GM12878 (cell line): ENCODE data around the gene APH1B.

Source experiments
- CTCF ChIP-seq, 3 experiments: IDR thresholded peaks in 2 of 3; conservative IDR thresholded peaks in 1 of 3; 2 replicates each; pipeline ENCODE4 v1.5.1; 2011; ENCODE audit warnings: low read depth in 3 of 3, low read length in 3 of 3, mild to moderate bottlenecking in 3 of 3, control low read depth in 2 of 3, moderate library complexity in 2 of 3, inconsistent platforms in 1 of 3, mixed read lengths in 1 of 3; ENCODE audit not compliant: control insufficient read depth in 2 of 3, insufficient read depth in 1 of 3; ENCODE audit errors: extremely low read depth in 1 of 3
- ETV6 ChIP-seq, 2 experiments: fragments of 450-650 bp in 1 of 2; IDR thresholded peaks in 1 of 2; conservative IDR thresholded peaks in 1 of 2; 2 replicates each; pipeline ENCODE4 v1.6.1; 2014; ENCODE audit warnings: antibody characterized with exemption in 1 of 2, borderline replicate concordance in 1 of 2, low read depth in 1 of 2, mild to moderate bottlenecking in 1 of 2, moderate library complexity in 1 of 2

DNA sequence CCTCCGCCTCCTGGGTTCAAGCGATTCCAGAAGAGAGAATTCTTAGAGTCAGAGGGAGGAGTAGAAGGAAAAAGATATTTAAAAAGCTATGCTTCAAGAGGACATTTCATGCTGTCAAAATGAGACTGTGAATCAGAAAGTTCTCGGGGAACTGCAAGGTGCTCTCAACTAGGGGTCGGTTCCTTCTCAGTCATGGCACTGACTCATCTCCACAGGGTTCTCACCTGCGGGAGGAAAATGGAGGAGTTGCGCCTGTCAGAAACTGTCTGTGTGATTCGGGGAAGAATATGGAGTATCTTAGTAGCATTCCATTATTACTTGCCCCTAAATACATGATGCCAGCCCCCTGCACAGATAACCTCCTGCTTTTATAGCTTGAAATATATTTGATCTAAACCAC, 47.4 kb downstream of the APH1B start:
- no peak for TF ChIP-seq ETV6 (conservative IDR thresholded peaks at IDR 0.05 in 1 of 2, IDR thresholded peaks at IDR 0.05 in 1 of 2; ENCODE audit: borderline replicate concordance in 1 of 2, low read depth in 1 of 2)
- no peak for TF ChIP-seq CTCF (IDR thresholded peaks at IDR 0.05 in 2 of 3, conservative IDR thresholded peaks at IDR 0.05 in 1 of 3; ENCODE audit: control insufficient read depth in 2 of 3, extremely low read depth in 1 of 3, insufficient read depth in 1 of 3, low read depth in 3 of 3, low read length in 3 of 3)
